ENCODE results near the gene STK38.
"Not testable (repeated sequence)": the region's sequence is repeated elsewhere in the genome, so short reads cannot be mapped to it uniquely, and the experiment has no call there.

Gene STK38

GRCh38 chr6:36546920-36547645, at the start of gene STK38:
Gene STK38 (minus strand): TSS chr6:36547479. CDS start chr6:36540202, 7,277 bp downstream.
- Histone ChIP-seq H3K27ac (ENCODE audit: low read depth, low read length) (peak within 1 kb of the TSS; percentile 59; the same call in 1 of the 2 replicates), H3K36me3 (ENCODE audit: control insufficient read depth, insufficient read depth, low read length) (peaks cover 4% of the 10 kb centered on the region), H3K4me1 (ENCODE audit: control insufficient read depth, insufficient read depth, low read length) (peaks cover 12% of the 10 kb centered on the region)

GRCh38 chr6:36596356-36596755, 49.1 kb upstream of the STK38 start:
- peak overlapping the region; percentile 14; the same call in 1 of the 2 replicates for H3K27ac ChIP-seq (ENCODE audit: low read depth, low read length)
- peaks cover 8% of the 10 kb centered on the region; the same call in 1 of the 2 replicates for H3K4me1 ChIP-seq (ENCODE audit: control insufficient read depth, insufficient read depth, low read length)
- peaks cover 68% of the 10 kb centered on the region for H3K36me3 ChIP-seq (ENCODE audit: control insufficient read depth, insufficient read depth, low read length)
- H3K9me3 ChIP-seq (ENCODE audit: control insufficient read depth, insufficient read depth, low read depth, low read length), result no peaks in the 10 kb centered on the region
- H3K4me3 ChIP-seq (ENCODE audit: low read depth, low read length), result peak overlapping the region; percentile 95
- peak overlapping the region; percentile 95 for H3K9ac ChIP-seq (ENCODE audit: low read length)
- H3K27me3 ChIP-seq (ENCODE audit: control insufficient read depth, insufficient read depth, low read length), result no peaks in the 10 kb centered on the region

More at GRCh38 chr6:36546920-36547645, at the start of gene STK38:
- Histone ChIP-seq H3K27me3 (ENCODE audit: control insufficient read depth, insufficient read depth, low read length) (no peaks in the 10 kb centered on the region), H3K4me3 (ENCODE audit: low read depth, low read length) (peak within 1 kb of the TSS; percentile 89), H3K9ac (ENCODE audit: low read length) (peak within 1 kb of the TSS; percentile 90), H3K9me3 (ENCODE audit: control insufficient read depth, insufficient read depth, low read depth, low read length) (no peaks in the 10 kb centered on the region)

- Histone ChIP-seq H3K27me3 (ENCODE audit: control insufficient read depth, insufficient read depth, low read length) (no peaks in the 10 kb centered on the region), H3K4me1 (ENCODE audit: control insufficient read depth, insufficient read depth, low read length) (peaks cover 8% of the 10 kb centered on the region; the same call in 1 of the 2 replicates)
These were observed 47.8 kb upstream of the STK38 start for GRCh38 chr6:36594816-36595643.

GRCh38 chr6:36594029-36594815, 46.9 kb upstream of the STK38 start, which contains the start of gene SRSF3:
Gene SRSF3 (plus strand): TSS chr6:36594362. CDS start chr6:36596763, 2,401 bp downstream.
- peaks cover 47% of the 10 kb centered on the region for H3K36me3 ChIP-seq (ENCODE audit: control insufficient read depth, insufficient read depth, low read length)
- peak within 1 kb of the TSS; percentile 95 for H3K4me3 ChIP-seq (ENCODE audit: low read depth, low read length)
- peak within 1 kb of the TSS; percentile 95 for H3K9ac ChIP-seq (ENCODE audit: low read length)
- H3K27me3 ChIP-seq (ENCODE audit: control insufficient read depth, insufficient read depth, low read length), result no peaks in the 10 kb centered on the region
- no peaks in the 10 kb centered on the region for H3K9me3 ChIP-seq (ENCODE audit: control insufficient read depth, insufficient read depth, low read depth, low read length)
- H3K27ac ChIP-seq (ENCODE audit: low read depth, low read length), result peak within 1 kb of the TSS; percentile 96
- H3K4me1 ChIP-seq (ENCODE audit: control insufficient read depth, insufficient read depth, low read length), result peaks cover 7% of the 10 kb centered on the region; the same call in 1 of the 2 replicates

More at GRCh38 chr6:36594816-36595643, 47.8 kb upstream of the STK38 start:
- Histone ChIP-seq H3K9ac (ENCODE audit: low read length) (peak overlapping the region; percentile 95), H3K36me3 (ENCODE audit: control insufficient read depth, insufficient read depth, low read length) (peaks cover 55% of the 10 kb centered on the region), H3K9me3 (ENCODE audit: control insufficient read depth, insufficient read depth, low read depth, low read length) (no peaks in the 10 kb centered on the region), H3K4me3 (ENCODE audit: low read depth, low read length) (peak overlapping the region; percentile 95), H3K27ac (ENCODE audit: low read depth, low read length) (peak overlapping the region; percentile 96)

- peaks cover 41% of the 10 kb centered on the region for H3K36me3 ChIP-seq (ENCODE audit: control insufficient read depth, insufficient read depth, low read length)
- no peaks in the 10 kb centered on the region for H3K27me3 ChIP-seq (ENCODE audit: control insufficient read depth, insufficient read depth, low read length)
- peak overlapping the region; percentile 95 for H3K9ac ChIP-seq (ENCODE audit: low read length)
- H3K27ac ChIP-seq (ENCODE audit: low read depth, low read length), result peak overlapping the region; percentile 96
- H3K4me1 ChIP-seq (ENCODE audit: control insufficient read depth, insufficient read depth, low read length), result peaks cover under 1% of the 10 kb centered on the region; the same call in 1 of the 2 replicates
- no peaks in the 10 kb centered on the region for H3K9me3 ChIP-seq (ENCODE audit: control insufficient read depth, insufficient read depth, low read depth, low read length)
- H3K4me3 ChIP-seq (ENCODE audit: low read depth, low read length), result peak overlapping the region; percentile 95
These were observed 46.3 kb upstream of the STK38 start for GRCh38 chr6:36593569-36594028.

GRCh38 chr6:36592221-36592655, 45.0 kb upstream of the STK38 start:
- Histone ChIP-seq H3K9me3 (ENCODE audit: control insufficient read depth, insufficient read depth, low read depth, low read length) (no peaks in the 10 kb centered on the region), H3K36me3 (ENCODE audit: control insufficient read depth, insufficient read depth, low read length) (peaks cover 27% of the 10 kb centered on the region), H3K27ac (ENCODE audit: low read depth, low read length) (no peak overlapping the region), H3K27me3 (ENCODE audit: control insufficient read depth, insufficient read depth, low read length) (no peaks in the 10 kb centered on the region), H3K4me3 (ENCODE audit: low read depth, low read length) (no peak overlapping the region), H3K4me1 (ENCODE audit: control insufficient read depth, insufficient read depth, low read length) (no peaks in the 10 kb centered on the region), H3K9ac (ENCODE audit: low read length) (no peak overlapping the region)

- H3K4me3 ChIP-seq (ENCODE audit: low read depth, low read length), result no peak overlapping the region
- H3K9ac ChIP-seq (ENCODE audit: low read length), result no peak overlapping the region
- peaks cover 8% of the 10 kb centered on the region; the same call in 1 of the 2 replicates for H3K36me3 ChIP-seq (ENCODE audit: control insufficient read depth, insufficient read depth, low read length)
- H3K27me3 ChIP-seq (ENCODE audit: control insufficient read depth, insufficient read depth, low read length), result no peaks in the 10 kb centered on the region
- H3K27ac ChIP-seq (ENCODE audit: low read depth, low read length), result no peak overlapping the region
- no peaks in the 10 kb centered on the region for H3K9me3 ChIP-seq (ENCODE audit: control insufficient read depth, insufficient read depth, low read depth, low read length)
- H3K4me1 ChIP-seq (ENCODE audit: control insufficient read depth, insufficient read depth, low read length), result no peaks in the 10 kb centered on the region
These were observed 43.0 kb upstream of the STK38 start for GRCh38 chr6:36590237-36590636.

- not testable (repeated sequence) for H3K27me3 ChIP-seq (ENCODE audit: control insufficient read depth, insufficient read depth, low read length); H3K9me3 ChIP-seq (ENCODE audit: control insufficient read depth, insufficient read depth, low read depth, low read length); H3K36me3 ChIP-seq (ENCODE audit: control insufficient read depth, insufficient read depth, low read length); H3K4me3 ChIP-seq (ENCODE audit: low read depth, low read length); H3K4me1 ChIP-seq (ENCODE audit: control insufficient read depth, insufficient read depth, low read length); H3K9ac ChIP-seq (ENCODE audit: low read length); H3K27ac ChIP-seq (ENCODE audit: low read depth, low read length)
These were observed 41.7 kb upstream of the STK38 start for GRCh38 chr6:36589025-36589400.

GRCh38 chr6:36586606-36587005, 39.3 kb upstream of the STK38 start:
- Histone ChIP-seq H3K9ac (ENCODE audit: low read length) (no peak overlapping the region), H3K27ac (ENCODE audit: low read depth, low read length) (no peak overlapping the region), H3K4me1 (ENCODE audit: control insufficient read depth, insufficient read depth, low read length) (no peaks in the 10 kb centered on the region)

GRCh38 chr6:36581716-36582115, 34.4 kb upstream of the STK38 start:
- Histone ChIP-seq H3K9ac (ENCODE audit: low read length) (no peak overlapping the region), H3K27me3 (ENCODE audit: control insufficient read depth, insufficient read depth, low read length) (no peaks in the 10 kb centered on the region), H3K4me1 (ENCODE audit: control insufficient read depth, insufficient read depth, low read length) (peaks cover 7% of the 10 kb centered on the region), H3K4me3 (ENCODE audit: low read depth, low read length) (no peak overlapping the region), H3K9me3 (ENCODE audit: control insufficient read depth, insufficient read depth, low read depth, low read length) (no peaks in the 10 kb centered on the region), H3K27ac (ENCODE audit: low read depth, low read length) (no peak overlapping the region), H3K36me3 (ENCODE audit: control insufficient read depth, insufficient read depth, low read length) (no peaks in the 10 kb centered on the region)

More at GRCh38 chr6:36586606-36587005, 39.3 kb upstream of the STK38 start:
- Histone ChIP-seq H3K27me3 (ENCODE audit: control insufficient read depth, insufficient read depth, low read length) (no peaks in the 10 kb centered on the region), H3K4me3 (ENCODE audit: low read depth, low read length) (no peak overlapping the region), H3K9me3 (ENCODE audit: control insufficient read depth, insufficient read depth, low read depth, low read length) (no peaks in the 10 kb centered on the region), H3K36me3 (ENCODE audit: control insufficient read depth, insufficient read depth, low read length) (no peaks in the 10 kb centered on the region)
